ENCODE data around the gene ASB15.

- no peak for TF ChIP-seq POLR2AphosphoS5 (IDR thresholded peaks at IDR 0.05)
- no peak for TF ChIP-seq CTCF (IDR thresholded peaks at IDR 0.05 in 8 of 11, conservative IDR thresholded peaks at IDR 0.05 in 3 of 11)
- no peak for TF ChIP-seq POLR2A (IDR thresholded peaks at IDR 0.05)
These were observed 45.6 kb downstream of the ASB15 start for GRCh38 chr7:123647106-123647730.

Measured in spleen (tissue), 7 donors.